Dermis blood vessel endothelial cell (primary cell): ENCODE measurements around the gene ACSS1. TPM values are rescaled to one million over a fixed set of nuclear protein-coding genes. Genes with fewer than 3 reads are reported as not detected.
A peak's percentile ranks its signal among the peaks of the same experiment; 100 is the strongest.
"Not testable (repeated sequence)": the region's sequence is repeated elsewhere in the genome, so short reads cannot be mapped to it uniquely, and the experiment has no call there.

ENCODE experiments used
- DNase-seq: peaks from one replicate; pipeline ENCODE4 v3.0.0; 2010
- total RNA-seq: library from RNA; depleted of rRNA; stranded (reverse); fragments of >200 nt; gene quantifications from 2 replicates; pipeline ENCODE4 v1.2.3, GENCODE V29; 2014

ACSS1 gene
- total RNA-seq, 1 donor from 2014 or later, result 52.1 TPM

DNA sequence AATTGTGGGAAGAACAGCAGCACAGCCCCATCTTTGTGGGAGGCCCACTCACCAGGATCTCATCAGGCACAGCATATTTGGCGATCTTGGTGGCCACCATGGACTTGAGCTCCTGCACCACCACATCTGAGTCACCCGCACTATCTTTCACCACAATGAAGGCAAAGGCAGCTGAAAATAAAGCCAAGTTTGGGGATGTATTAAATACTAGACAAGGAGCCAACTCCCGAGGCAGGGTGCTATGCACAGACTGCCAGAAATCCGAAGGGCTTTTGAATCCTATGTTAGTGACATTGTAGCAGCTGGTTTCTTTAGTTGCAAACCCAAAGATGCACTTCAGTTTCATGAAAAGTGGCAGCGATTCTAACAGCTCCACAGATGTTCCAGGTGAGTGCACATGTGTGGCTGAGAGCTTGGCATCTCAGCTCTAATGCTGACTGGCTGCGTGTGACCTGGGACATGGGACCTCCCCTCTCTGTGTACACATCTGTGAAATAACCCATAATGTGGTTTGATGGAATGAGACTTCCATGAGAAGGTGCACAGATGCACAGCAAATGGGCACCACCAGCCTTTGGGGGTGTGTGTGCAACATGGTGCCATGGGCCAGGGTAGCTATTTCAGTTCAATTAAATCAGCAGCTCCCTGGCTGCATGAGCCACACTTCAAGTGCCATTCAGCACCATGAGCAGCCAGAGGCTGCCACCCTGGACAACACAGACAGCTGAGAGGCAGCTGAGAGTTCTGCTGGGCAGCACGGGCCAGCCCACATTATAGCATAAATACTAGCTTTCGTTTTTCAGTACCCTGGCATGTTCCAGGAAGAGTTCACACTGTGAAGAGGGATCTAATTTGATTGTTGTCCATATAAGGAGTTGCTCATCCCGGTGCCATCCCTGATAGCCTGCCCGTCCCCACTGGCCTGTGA, 48.5 kb downstream of the ACSS1 start:
- DNase-seq, result no peak

DNA sequence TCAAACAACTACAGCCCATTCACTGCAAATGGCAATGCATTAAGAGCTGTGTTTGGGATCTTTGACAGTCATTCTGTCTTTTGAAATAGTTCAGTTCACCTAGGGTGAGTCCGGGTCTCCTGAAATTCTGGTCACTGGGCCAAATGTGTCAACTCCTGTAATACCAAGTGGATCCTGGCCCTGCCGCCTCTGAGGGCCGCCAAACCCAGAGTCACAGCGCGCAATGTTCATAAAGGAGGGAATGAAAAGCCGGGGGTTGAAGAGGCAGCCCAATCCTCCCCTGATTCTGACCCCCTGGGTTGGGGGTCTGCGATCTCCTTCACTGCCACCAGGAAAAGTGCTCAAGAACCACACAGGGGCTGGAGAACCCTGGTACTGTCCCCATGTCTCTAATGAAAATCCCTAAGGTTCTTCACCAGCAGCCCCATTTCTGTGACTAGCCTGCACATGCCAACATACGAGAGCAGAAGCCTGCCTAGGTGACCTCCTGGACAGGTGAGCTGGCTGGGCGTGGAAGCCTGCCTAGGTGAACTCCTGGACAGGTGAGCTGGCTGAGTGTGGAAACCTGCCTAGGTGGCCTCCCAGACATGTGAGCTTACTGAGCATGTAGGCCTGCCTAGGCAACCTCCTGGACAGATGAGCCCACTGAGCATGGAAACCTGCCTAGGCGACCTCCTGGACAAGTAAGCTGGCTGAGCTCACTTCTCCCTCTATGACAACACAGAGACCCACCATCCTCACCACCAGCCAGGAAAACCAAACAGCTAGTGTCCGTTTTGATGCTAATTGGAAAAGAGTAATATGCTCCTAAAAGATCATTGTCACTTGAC, 49.3 kb downstream of the ACSS1 start:
- no peak for DNase-seq

DNA sequence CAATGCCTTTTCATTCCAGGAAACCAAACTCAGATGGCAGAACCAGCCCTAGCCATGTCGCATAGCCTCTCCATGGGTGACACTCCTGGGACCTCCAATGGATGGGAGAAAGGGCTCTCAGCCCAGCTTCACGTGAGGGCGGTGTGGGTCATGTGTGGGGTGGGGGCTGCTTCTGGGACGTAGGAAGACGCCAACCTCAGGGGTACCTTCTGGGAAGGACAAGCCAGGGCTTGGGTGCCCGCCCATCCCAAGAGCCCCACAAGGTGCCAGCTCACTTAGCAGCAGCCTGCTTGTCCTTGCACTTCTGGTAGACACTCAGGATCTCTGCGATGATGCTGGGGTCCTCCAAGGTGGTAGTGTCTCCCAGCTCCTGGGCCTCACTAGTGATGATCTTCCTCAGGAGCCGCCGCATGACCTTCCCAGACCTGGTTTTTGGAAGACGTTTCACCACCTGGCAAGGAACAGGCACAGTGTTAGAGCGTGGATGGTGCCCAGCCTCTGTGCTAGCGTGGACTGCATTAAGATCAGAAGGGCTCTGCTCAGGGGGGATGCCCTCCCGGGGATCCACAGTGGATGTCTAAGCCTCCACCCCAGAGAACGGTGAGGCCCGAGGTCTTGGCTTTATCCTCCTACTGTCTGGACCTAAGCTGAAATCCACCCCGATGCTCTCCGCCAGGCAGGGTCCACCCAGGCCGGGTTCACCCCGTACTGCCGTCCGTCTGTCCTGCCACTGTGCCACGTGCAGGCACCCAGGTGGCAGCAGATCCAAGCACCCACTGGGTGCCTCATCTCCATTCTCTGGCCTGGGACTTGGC, 50.2 kb downstream of the ACSS1 start:
- DNase-seq, result no peak

DNA sequence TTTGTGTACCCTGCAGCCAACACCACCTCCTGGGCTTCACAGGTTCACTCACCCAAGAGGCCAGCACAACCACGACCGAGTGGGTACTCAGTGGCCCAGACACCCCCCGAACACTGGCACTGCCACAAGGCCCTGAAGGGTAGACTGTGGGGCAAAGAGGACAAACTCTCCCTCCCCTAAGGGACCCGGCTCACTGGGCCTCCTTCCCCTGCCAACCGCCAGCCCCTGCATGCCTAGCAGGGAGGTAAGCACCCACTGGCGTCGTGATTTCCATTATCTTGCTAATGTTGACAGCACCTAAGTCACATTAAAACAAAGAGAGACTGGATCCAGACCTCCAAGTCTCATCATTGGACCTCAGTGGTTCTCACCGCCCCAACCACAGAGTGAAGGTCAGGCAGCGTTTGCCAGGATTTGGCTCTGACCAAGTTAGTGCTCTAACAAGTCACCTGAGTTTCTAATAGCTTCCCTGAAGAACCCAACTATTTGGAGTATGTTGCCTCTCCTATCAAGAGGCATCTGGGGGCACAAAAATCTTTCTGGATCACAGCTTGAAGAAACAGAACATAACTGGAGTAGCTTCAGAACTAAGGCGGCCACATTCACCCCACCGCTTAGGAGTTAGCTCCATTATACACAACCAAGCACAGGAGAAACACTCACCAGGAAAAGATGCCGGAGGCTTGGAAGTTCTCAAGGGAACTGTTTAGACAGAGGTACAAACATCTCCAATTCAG, 51.3 kb downstream of the ACSS1 start:
- DNase-seq, result no peak

DNA sequence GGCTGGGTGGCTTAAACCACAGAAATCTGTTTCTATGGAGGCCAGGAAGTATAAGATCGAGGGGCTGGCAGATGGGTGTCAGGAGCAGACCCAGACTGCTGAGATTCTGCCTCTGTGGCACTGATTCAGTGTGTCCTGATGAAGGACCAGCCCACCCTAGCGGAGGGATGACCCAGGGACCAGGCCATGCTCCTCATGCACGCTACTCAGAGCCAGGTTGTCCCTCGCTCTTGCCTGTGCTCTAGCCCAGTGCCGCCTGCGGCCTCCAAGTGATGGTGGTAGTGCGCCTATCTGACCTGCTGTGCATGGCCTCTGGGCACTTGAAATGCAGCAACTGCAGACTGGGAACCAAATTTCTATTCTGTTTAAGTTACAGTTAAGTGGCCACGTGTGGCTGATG, 52.3 kb downstream of the ACSS1 start:
- DNase-seq, result no peak

DNA sequence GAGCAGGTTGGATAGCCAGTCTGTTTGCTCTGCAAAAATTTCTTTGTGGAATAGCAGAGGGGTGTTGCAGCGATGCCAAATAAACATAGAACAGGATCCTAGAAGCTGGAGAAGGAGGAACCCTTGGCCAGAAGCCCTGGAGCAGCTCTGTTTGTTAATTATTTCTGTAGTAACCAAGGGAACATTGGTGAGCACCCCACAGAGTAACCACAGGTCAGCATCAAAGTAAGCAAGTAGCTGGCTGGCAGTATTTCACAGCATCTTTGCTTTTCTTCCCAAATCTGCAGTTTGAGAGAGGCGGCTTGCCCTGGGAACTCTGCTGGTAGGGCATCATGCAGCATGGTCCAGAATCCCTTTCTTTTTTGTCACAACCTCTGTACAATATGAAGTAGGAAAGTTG, 52.7 kb downstream of the ACSS1 start:
- DNase-seq, result no peak

DNA sequence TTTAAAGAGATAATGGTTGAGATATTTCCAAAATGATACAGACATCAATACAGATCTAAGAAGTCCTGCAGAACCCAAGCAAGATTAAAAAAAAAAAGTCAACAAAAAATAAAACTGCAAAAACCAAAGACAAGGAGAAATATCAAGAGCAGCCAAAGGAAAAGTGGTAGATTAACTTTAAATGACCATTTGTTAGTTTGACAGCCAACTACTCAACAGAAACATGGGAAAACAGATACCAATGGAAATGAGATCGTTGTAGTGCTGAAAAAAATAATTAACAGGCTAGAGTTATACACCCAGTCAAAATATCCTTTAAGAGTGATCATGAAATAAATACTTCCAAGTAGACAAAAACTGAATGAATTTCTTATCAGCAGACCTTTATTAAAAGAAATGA, 54.9 kb downstream of the ACSS1 start:
- no peak for DNase-seq

DNA sequence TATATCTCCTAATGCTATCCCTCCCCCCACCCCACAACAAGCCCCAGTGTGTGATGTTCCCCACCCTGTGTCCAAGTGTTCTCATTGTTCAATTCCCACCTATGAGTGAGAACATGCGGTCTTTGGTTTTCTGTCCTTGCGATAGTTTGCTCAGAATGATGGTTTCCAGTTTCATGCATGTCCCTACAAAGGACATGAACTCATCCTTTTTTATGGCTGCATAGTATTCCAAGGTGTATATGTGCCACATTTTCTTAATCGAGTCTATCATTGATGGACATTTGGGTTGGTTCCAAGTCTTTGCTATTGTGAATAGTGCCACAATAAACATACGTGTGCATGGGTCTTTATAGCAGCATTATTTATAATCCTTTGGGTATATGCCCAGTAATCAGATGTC, 56.6 kb downstream of the ACSS1 start:
- DNase-seq, result not testable (repeated sequence)

DNA sequence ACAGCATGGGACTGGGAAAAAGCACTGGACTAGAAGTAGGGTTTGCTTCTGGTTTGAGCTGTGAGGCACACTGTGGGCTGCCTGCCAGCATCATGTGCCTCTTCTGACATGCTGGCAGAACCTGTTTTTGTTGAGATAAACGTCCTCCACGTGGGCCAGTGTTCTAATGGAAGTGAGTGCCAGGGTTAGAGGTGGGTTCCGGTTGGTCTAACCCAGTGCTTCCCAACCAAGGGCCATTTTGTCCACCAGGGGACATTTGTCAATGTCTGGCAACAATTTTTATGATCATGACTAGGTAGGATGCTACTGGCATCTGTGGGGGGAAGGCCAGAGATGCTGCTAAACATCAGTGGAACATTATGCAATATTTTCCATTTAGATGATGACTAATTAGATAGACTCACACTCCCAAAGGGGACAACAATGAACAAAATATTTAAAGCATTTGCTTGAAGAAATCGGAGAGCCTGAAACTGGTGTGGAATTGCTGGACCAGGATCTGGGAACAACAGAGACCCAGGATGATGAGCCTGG, 57.6 kb downstream of the ACSS1 start:
- DNase-seq, result peak; percentile 29

DNA sequence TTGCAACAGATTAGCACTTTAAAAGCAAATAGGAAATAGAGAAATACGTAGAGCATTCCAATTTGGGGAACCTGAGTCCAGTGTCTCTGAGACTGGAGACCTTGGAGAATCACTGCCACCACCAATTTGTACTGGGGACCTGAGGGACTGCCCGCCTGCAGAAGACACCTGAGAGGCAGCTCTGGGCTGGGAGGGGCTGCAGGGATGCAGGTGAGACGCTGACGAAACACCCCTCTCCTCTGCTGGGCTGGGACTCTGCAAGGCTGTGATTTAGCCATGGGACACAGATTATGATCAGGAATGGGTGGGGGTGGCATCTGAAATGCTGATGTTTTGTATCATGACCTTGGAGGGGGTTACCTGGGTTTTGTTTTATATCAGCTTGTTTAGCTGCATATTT, 58.4 kb downstream of the ACSS1 start:
- no peak for DNase-seq

DNA sequence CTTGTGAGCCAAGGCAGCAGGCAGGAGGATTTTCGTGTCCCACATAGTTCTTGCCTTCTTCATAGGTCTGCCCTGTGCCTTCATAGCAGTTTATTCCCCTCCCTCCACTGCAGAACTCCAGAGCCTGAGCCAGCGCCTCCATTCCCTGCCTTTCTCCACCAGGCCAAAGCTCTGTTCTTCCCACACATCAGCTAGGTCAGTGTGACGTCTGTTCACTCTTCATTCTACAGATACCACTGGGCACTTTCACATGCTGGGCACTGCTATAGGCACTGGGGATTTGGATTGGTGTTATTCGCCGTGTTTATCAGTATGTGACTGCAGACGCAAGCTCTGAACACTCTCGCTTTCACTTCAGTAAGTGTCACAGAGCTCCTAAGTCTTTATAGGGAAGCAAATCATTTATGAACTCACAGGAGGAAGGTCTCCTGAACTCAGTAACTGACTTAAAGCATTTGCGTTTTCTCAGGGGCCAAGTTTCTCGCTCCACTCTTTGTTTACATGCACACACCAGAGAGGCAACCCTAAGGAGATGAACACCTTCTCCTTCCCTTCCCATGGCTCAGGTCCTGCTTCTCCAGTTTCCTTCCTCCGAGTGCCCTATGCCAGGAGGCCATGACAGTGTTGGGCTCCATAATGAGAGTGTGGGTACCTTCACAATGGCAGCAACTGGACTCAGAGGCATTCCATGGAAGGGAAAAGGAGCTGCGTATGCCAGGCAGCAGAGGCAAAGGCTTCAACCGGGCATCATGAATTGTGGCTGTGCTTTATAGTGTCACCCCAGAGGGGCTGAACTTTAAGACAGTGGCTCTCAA, 59.1 kb downstream of the ACSS1 start:
- DNase-seq, result no peak

DNA sequence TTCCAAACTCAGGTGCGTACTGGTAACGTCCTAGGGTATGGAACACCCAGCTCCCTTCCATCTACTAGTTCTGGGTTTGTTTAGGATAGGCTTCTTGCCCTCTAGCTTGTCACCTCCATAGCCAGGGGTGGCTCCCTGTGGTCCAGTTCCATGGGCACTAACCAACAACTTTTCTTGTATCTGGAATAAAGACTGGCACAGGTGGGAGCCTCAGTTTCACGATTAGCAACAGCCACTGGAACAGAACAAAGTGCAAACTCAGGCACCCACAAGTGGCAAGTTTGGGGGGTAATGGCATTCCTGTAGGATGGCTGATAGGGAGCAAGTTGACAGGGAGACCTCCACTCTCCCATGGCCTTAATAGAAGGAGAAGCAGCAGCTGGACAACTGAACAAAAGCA, 59.8 kb downstream of the ACSS1 start:
- DNase-seq, result no peak

DNA sequence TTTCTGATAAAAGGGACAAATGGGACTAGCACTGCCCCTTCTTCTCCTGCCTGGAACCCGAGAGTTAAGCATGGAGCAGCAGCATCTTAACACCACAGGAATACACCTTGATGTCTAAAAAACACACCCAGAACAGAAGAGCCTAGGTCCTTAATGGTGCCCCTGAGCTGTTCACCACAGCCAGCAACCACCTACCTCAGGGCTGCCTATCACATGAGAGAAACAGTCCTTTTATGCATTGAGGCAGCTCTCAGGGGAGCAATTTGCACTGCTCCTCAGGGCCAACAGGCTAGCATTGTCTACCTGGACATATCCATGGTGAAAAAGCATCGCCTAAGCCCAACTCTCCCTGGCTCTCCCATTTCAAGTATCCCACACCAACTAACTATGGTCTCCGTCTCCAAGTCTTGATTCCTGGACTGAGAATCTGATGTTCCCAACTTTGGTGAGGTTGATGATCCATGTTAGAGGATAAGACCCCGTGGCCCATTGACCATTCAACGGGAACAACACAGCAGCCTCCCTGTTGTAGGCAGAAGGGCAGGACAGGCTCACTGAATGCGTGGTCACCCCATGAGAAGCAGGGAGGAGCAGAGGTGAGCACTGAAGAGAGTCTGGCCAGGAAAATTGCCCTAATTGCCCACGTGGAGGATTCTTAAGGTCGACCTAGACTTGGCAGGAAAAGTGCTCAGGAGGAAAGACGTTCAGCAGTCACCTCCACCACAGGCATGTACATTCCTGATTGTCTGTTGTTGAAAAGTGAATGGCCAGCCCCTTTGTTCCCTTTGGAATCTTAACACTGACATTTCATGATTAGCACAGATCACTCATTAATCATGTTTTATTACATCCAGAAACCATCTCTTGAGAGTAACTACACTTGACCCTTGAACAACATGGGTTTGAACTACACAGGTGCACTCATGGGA, 61.2 kb downstream of the ACSS1 start:
- DNase-seq, result no peak

DNA sequence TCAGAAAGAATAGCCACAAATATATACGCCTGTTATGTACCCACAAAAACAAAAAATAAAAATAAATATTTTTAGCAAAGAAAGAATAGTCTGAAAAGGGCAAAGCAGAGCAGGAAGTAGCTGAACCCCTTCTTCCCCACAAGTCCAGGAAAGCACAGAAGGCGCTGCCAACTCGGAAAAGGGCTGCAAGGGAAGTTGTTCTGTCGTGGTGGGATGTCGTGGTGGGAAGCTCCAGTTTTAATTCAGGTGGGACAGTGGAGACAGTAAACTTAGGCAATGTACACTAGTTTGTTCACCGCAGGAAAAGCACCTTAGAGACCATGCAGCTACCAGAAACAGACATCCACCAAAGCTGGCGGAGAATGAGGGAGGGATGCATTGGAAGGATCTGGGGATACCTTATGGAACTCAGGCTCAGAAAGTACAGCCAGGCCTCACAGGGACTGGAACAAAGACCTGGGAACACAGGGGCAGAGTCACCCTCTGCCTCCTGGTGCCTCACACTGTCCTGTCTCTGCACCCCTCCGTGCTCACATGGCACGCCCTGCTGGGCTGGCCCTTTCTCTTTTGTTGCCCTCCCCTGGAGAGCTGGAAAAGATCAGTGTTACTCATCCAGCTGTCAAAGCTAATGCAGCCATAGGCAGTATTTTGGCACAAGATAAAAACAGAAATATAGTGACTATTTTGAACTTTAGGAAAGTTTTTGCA, 62.0 kb downstream of the ACSS1 start:
- DNase-seq, result no peak

DNA sequence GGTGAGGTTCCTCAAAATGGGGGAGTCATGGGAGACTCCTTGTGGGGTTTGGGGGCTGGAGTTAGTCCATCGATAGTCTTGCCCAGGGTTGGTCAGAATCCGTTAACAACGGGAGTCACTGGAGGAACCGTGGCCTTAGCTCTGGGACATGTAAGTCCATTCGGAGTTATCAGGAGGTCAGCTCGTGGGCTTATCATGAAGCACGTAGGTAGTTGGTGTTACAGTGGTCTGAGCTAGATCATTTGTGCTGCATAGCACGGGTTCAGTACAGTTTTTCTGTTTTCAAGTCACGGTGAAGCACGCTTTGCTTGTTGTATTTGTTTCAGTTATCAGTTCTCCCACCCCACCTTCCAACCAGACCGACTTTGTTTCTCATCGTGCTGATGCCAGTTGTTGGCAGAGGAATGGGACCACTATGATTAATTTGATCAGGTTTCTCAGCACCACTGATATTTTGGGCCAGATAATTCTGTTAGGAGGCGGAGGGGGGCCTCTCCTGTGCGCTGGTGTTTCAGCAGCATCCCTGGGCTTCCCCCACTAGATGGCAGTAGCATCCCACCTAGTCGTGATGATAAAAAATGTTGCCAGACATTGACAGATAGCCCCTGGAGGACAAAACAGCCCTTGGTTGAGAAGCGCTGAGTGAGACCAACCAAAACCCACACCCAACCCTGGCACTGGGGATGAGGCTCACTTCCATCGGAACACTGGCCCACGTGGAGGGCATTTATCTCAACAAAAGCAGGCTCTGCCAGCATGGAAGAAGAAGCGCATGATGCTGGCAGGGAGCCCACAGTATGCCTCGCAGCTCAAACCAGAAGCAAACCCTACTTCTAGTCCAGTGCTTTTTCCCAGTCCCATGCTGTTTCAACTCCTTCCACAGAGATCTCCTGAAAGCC, 63.2 kb downstream of the ACSS1 start:
- DNase-seq, result peak; percentile 84

DNA sequence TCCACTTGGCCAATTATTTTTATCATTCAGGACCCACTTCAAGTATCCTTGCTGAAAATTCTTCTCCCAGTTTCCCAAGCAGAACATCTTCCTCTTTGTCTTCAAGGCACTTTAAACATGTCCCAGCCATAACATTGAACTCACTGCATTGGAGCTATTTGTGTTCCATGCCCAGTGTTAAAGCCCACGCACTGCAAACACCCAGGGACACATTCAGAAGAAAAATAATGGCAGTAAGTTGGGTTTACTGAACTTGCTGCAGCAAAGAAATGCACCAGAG, 63.8 kb downstream of the ACSS1 start:
- DNase-seq, result no peak

DNA sequence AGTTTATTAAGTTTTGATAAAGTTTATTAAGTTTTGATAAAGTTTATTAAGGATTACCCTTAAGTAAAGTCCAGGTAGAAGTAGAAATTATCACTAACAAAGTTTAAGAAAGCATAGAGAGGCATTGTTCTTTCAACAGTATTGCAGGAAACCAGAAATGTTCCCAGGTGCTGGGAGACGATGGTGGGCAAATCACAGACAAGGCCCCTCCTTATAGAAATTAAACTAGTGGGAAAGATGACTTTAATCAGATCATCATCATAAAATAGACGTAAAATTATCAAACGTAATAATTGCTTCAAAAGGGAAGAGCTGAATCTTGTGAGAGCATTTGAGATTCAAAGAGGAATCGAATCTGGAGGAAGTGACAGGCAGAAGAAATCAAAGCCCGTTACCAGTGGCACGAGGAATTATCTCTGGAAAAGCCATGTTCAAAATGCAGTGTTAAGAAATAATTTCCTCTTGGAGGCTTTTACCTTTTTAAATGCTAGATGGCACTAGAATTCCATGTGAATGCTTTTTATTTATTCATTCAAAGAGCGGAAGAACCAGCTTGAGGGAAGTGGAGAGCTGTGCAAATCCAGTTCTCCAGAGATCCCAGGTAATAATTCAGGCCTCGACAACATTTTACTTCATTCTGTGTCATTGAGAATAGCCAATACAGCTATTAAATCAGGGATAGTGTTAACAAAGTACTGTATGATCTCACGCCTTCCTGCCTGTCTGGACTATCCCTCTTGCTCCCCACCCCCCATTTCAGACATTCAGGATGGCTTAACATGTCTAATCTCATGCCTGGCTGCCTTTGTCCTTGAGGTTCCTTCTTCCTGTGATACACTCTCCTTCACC, 64.4 kb downstream of the ACSS1 start:
- peak; percentile 61 for DNase-seq
